COR-L47 (cell line): ENCODE measurements around the gene ALDH1A1.

ENCODE experiments used
- DNase-seq: peaks from one replicate; lab custom pipeline; 2025; lab: John Stamatoyannopoulos, UW

The ALDH1A1 gene

GRCh38 chr9:72855890-72856523 lies 96.8 kb downstream of the ALDH1A1 start:
- DNase-seq: no peak

- DNase-seq: no peak
Observed at GRCh38 chr9:72855321-72855720, 97.5 kb downstream of the ALDH1A1 start.
